T47D (cell line): ENCODE measurements around the gene PIH1D2.
A peak's percentile ranks its signal among the peaks of the same experiment; 100 is the strongest.
"Not testable (repeated sequence)": the region's sequence is repeated elsewhere in the genome, so short reads cannot be mapped to it uniquely, and the experiment has no call there.

ENCODE experiments used
- DNase-seq, 2 experiments: peaks; one replicate each; pipeline versions ENCODE4 v3.0.0 to v3.0.0-alpha.2; 2011 to 2012; ENCODE audit warnings: low read depth in 1 of 2, low spot score in 1 of 2
- JUND ChIP-seq: IDR thresholded peaks from 2 replicates; pipeline ENCODE4 v1.6.1; 2012; ENCODE audit warnings: low read depth
- in situ Hi-C: cut with HindIII; loops from 2 replicates; pipeline ENCODE4 v1.10.0; 2016; ENCODE audit warnings: low sequenced_read_pairs, low pct_unique_long_range_greater_than_20kb

Gene PIH1D2

GRCh38 chr11:112096194-112096593, 22.4 kb upstream of the PIH1D2 start:
- no peak for DNase-seq
- no peak for TF ChIP-seq JUND
- in situ Hi-C loops: no loop called here

GRCh38 chr11:112095302-112095701, 21.5 kb upstream of the PIH1D2 start:
- not testable (repeated sequence) for DNase-seq

GRCh38 chr11:112087212-112087611, 13.4 kb upstream of the PIH1D2 start:
- peak in 1 of 2 experiments; percentile 13 for DNase-seq
- TF ChIP-seq JUND: no peak
- in situ Hi-C loops: no loop called here

More at GRCh38 chr11:112095302-112095701, 21.5 kb upstream of the PIH1D2 start:
- in situ Hi-C loops: not testable (repeated sequence)

- in situ Hi-C loops: no loop called here
- TF ChIP-seq JUND: no peak
- peak; percentile 85 to 99 for DNase-seq
Observed at GRCh38 chr11:112086422-112087191, 12.8 kb upstream of the PIH1D2 start, which contains the start of the genes SDHD and TIMM8B. TSS of gene SDHD (plus strand) at chr11:112086873. CDS start at chr11:112086908, 35 bp downstream. TSS of gene TIMM8B (minus strand) at chr11:112086756. CDS start at chr11:112086723, 33 bp downstream.

- no peak for TF ChIP-seq JUND
- peak; percentile 37 to 54 for DNase-seq
- in situ Hi-C loops: no loop called here
Observed at GRCh38 chr11:112085822-112086421, 12.1 kb upstream of the PIH1D2 start.

- DNase-seq: no peak
- TF ChIP-seq JUND: no peak
- in situ Hi-C loops: no loop called here
Observed at GRCh38 chr11:112082729-112083128, 8.9 kb upstream of the PIH1D2 start.

- no peak for TF ChIP-seq JUND
- in situ Hi-C loops: no loop called here
- DNase-seq: no peak
Observed at GRCh38 chr11:112062923-112063322, 10.9 kb downstream of the PIH1D2 start.

- in situ Hi-C loops: no loop called here
- no peak for TF ChIP-seq JUND
- DNase-seq: no peak
Observed at GRCh38 chr11:112058103-112058502, 15.7 kb downstream of the PIH1D2 start.

- in situ Hi-C loops: no loop called here
- no peak for TF ChIP-seq JUND
- DNase-seq: no peak
Observed at GRCh38 chr11:112057170-112057569, 16.6 kb downstream of the PIH1D2 start.

GRCh38 chr11:112051768-112052167, 22.0 kb downstream of the PIH1D2 start:
- in situ Hi-C loops: no loop called here
- TF ChIP-seq JUND: no peak
- no peak for DNase-seq

GRCh38 chr11:112050721-112051120, 23.1 kb downstream of the PIH1D2 start:
- DNase-seq: no peak
- in situ Hi-C loops: no loop called here
- TF ChIP-seq JUND: no peak

- no peak for TF ChIP-seq JUND
- in situ Hi-C loops: no loop called here
- no peak for DNase-seq
Observed at GRCh38 chr11:112049777-112050176, 24.0 kb downstream of the PIH1D2 start.

- in situ Hi-C loops, DNase-seq: not testable (repeated sequence)
Observed at GRCh38 chr11:112048256-112048655, 25.6 kb downstream of the PIH1D2 start.

- in situ Hi-C loops, DNase-seq: not testable (repeated sequence)
Observed at GRCh38 chr11:112046647-112047046, 27.2 kb downstream of the PIH1D2 start.
